Activated CD8-positive, alpha-beta memory T cell treated with anti-CD3 and anti-CD28 coated beads for 24 hours (primary cell): ENCODE data around the gene LINC00237.
A peak's percentile ranks its signal among the peaks of the same experiment; 100 is the strongest.

Source experiments
- DNase-seq: peaks from one replicate; pipeline ENCODE4 v3.0.0-alpha.2; 2020

LINC00237 gene

GRCh38 chr20:21125072-21125848 lies 19.1 kb upstream of the LINC00237 start:
- DNase-seq, result no peak

- DNase-seq, result no peak
These were observed 18.0 kb upstream of the LINC00237 start for GRCh38 chr20:21124190-21124589.

- no peak for DNase-seq
These were observed 12.6 kb upstream of the LINC00237 start for GRCh38 chr20:21118782-21119181.

- no peak for DNase-seq
These were observed 12.0 kb upstream of the LINC00237 start for GRCh38 chr20:21118138-21118537.

GRCh38 chr20:21117521-21117920 lies 11.4 kb upstream of the LINC00237 start:
- no peak for DNase-seq

GRCh38 chr20:21114584-21114983 lies 8.4 kb upstream of the LINC00237 start:
- no peak for DNase-seq

GRCh38 chr20:21113697-21114096 lies 7.5 kb upstream of the LINC00237 start:
- DNase-seq, result no peak

- no peak for DNase-seq
These were observed 5.3 kb upstream of the LINC00237 start for GRCh38 chr20:21111416-21111815.

- DNase-seq, result no peak
These were observed 4.7 kb upstream of the LINC00237 start for GRCh38 chr20:21110811-21111210.

- DNase-seq, result no peak
These were observed 3.0 kb upstream of the LINC00237 start for GRCh38 chr20:21109144-21109543.

GRCh38 chr20:21105429-21106170 lies 558 bp downstream of the LINC00237 start:
- DNase-seq, result peak; percentile 58

GRCh38 chr20:21104921-21105320 lies 1.2 kb downstream of the LINC00237 start:
- no peak for DNase-seq

- no peak for DNase-seq
These were observed 1.7 kb downstream of the LINC00237 start for GRCh38 chr20:21104466-21104761.

GRCh38 chr20:21103582-21104465 lies 2.3 kb downstream of the LINC00237 start:
- no peak for DNase-seq

GRCh38 chr20:21102603-21103311 lies 3.4 kb downstream of the LINC00237 start:
- peak; percentile 74 for DNase-seq

GRCh38 chr20:21101932-21102575 lies 4.1 kb downstream of the LINC00237 start:
- DNase-seq, result peak; percentile 64

GRCh38 chr20:21101453-21101931 lies 4.7 kb downstream of the LINC00237 start:
- DNase-seq, result peak; percentile 66

- DNase-seq, result peak; percentile 69
These were observed 5.3 kb downstream of the LINC00237 start for GRCh38 chr20:21100578-21101452.

GRCh38 chr20:21099751-21100577 lies 6.2 kb downstream of the LINC00237 start:
- peak; percentile 73 for DNase-seq
